Karpas-422 (cell line): Measurements from ENCODE around the gene TRIM61. TPM values are rescaled to one million over a fixed set of nuclear protein-coding genes. Genes with fewer than 3 reads are reported as not detected.
A peak's percentile ranks its signal among the peaks of the same experiment; 100 is the strongest.
"Not testable (repeated sequence)": the region's sequence is repeated elsewhere in the genome, so short reads cannot be mapped to it uniquely, and the experiment has no call there.

Experiments used
- DNase-seq: peaks from one replicate; pipeline ENCODE4 v3.0.0-alpha.2; 2015
- H2AFZ ChIP-seq: fragments of 200-600 bp; sonication (generic); 2 replicates; pipeline ENCODE4 v1.6.1; 2014; ENCODE audit warnings: antibody characterized with exemption, low read length, mixed read lengths
- H3K27ac ChIP-seq: fragments of 200-600 bp; sonication (generic); 2 replicates; pipeline ENCODE4 v1.5.1; 2014; ENCODE audit warnings: mild to moderate bottlenecking, low read length, moderate library complexity
- H3K27me3 ChIP-seq: fragments of 200-600 bp; sonication (generic); 2 replicates; pipeline ENCODE4 v1.6.1; 2014; ENCODE audit warnings: low read length, mixed read lengths
- H3K36me3 ChIP-seq: fragments of 200-600 bp; sonication (generic); 2 replicates; pipeline ENCODE4 v1.6.1; 2014; ENCODE audit warnings: low read length, mixed read lengths; ENCODE audit not compliant: insufficient read depth
- H3K4me1 ChIP-seq: fragments of 200-600 bp; sonication (generic); 2 replicates; pipeline ENCODE4 v1.6.1; 2014; ENCODE audit warnings: mild to moderate bottlenecking, low read length, mixed read lengths
- H3K4me2 ChIP-seq: fragments of 200-600 bp; sonication (generic); 2 replicates; pipeline ENCODE4 v1.6.1; 2014; ENCODE audit warnings: low read length, low read depth, mild to moderate bottlenecking; ENCODE audit not compliant: poor library complexity, severe bottlenecking
- H3K4me3 ChIP-seq: fragments of 200-600 bp; sonication (generic); 2 replicates; pipeline ENCODE4 v1.5.1; 2014; ENCODE audit warnings: mild to moderate bottlenecking, antibody characterized with exemption, low read length, mixed read lengths
- H3K79me2 ChIP-seq: fragments of 200-600 bp; sonication (generic); 2 replicates; pipeline ENCODE4 v1.6.1; 2014; ENCODE audit warnings: mild to moderate bottlenecking, low read length, mixed read lengths
- H3K9ac ChIP-seq: fragments of 200-600 bp; sonication (generic); 2 replicates; pipeline ENCODE4 v1.6.0; 2014; ENCODE audit warnings: low read length
- H3K9me2 ChIP-seq: fragments of 200-600 bp; sonication (generic), shearing (Covaris generic); replicated peaks from 2 replicates; pipeline ENCODE4 v1.6.0; 2014; ENCODE audit warnings: mild to moderate bottlenecking, low read length, moderate library complexity; ENCODE audit not compliant: insufficient read depth
- H3K9me3 ChIP-seq: fragments of 300-700, 200-600 bp; sonication (generic); 2 replicates; pipeline ENCODE4 v1.6.1; 2014; ENCODE audit warnings: low read length, mixed read lengths
- H4K20me1 ChIP-seq: fragments of 200-600 bp; sonication (generic); 2 replicates; pipeline ENCODE4 v1.6.1; 2014; ENCODE audit warnings: mild to moderate bottlenecking, antibody characterized with exemption, low read length, low read depth; ENCODE audit not compliant: insufficient read depth
- total RNA-seq: library from RNA; depleted of rRNA; stranded (reverse); fragments of >200 nt; shearing (Covaris generic); gene quantifications from 2 replicates; pipeline ENCODE4 v1.2.3, GENCODE V29; 2014; ENCODE audit warnings: low replicate concordance

TRIM61 gene
- total RNA-seq, 1 experiment from 2014 or later, result 6.9 TPM

DNA sequence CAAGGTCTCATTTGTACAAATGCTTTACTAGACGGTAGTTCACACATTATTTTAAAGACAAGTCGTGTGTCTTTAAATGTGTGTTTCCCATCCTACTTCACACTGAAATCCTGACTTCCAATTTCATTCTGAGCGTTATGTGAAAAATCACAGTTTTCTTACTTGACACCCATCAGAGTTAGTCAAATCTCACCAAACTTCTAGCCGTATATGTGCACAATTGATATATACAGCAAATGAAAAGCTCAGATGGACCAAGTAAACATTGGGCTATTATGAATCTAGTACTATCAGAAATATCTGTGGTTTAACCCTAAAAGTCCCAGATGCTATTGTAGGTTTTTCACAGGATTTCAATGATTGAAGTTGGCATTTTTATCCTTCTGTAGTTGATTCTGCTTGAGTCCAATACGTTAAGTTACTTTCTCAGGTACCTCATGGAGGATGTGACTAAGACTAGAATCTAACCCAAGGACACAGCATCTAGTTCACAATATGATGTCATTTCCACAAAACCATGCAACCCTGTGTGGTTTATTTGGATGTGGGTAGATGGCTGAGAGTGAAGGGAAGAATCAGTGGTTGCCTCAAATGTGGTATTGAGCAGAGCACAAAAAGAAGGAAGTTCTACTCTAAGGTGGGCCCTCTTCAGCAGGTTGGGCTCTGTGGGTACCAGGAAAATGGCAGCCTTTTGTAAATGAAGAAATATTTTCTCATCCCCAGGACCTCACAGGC is 32.2 kb upstream of the TRIM61 start:
- Histone ChIP-seq H4K20me1 (no peaks in the 10 kb centered on the region), H3K4me3 (no peak overlapping the region), H2AFZ (0 out of 2 replicates have a peak overlapping the region, but pooled peaks have one; percentile 25), H3K79me2 (no peaks in the 10 kb centered on the region), H3K27ac (no peak overlapping the region), H3K27me3 (no peaks in the 10 kb centered on the region; the same call in 1 of the 2 replicates), H3K9me2 (no peaks in the 10 kb centered on the region), H3K4me2 (no peak overlapping the region), H3K36me3 (no peaks in the 10 kb centered on the region), H3K9me3 (no peaks in the 10 kb centered on the region), H3K4me1 (no peaks in the 10 kb centered on the region), H3K9ac (no peak overlapping the region)
- no peak for DNase-seq

DNA sequence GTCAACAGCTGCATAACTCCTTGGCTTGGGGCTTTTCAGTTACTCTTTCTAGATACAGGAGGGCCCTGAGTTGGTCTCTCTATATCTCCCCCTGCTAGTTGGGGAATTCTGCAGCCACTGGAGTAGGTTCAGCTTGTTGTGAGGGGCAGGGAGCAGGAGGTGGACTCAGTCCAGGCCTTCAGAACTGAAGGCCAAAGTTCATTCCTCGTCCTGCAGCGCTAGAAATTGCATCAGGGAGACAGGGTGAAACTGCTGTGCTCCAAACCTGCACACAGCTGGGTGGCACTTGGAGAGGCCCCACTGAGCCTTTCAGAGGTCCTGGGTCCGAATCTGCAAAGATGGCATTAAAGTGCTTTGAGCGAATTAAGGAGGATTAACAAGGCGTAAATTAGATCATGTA is 29.4 kb upstream of the TRIM61 start:
- Histone ChIP-seq H3K4me1 (no peaks in the 10 kb centered on the region), H3K9me3 (no peaks in the 10 kb centered on the region)

DNA sequence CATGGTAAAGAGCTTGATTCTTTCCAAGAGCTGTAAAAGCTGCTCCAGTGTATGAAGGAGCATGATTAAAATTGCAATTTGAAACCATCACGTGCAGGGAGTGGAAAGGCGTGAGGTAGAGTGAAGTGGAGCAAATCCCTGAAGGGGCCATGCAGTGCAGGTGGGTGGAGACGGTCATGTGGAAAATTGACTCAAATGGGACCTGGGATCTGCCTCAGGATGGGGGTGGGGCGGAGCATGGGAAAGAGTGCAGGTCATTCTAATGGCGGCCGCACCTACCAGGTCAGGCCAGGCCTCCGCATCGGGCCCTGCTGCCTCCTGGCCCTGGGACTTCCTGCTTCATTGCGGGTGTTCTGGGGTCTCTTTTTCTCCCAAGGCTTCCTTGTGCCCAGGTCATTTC is 29.0 kb upstream of the TRIM61 start:
- Histone ChIP-seq H3K27ac (no peak overlapping the region), H2AFZ (no peak overlapping the region), H3K79me2 (no peaks in the 10 kb centered on the region), H3K4me3 (no peak overlapping the region), H3K36me3 (no peaks in the 10 kb centered on the region), H4K20me1 (no peaks in the 10 kb centered on the region), H3K9me3 (no peaks in the 10 kb centered on the region), H3K9me2 (no peaks in the 10 kb centered on the region), H3K4me2 (no peak overlapping the region), H3K27me3 (no peaks in the 10 kb centered on the region; the same call in 1 of the 2 replicates), H3K9ac (no peak overlapping the region), H3K4me1 (no peaks in the 10 kb centered on the region)
- no peak for DNase-seq

More for the DNA sequence above, 29.4 kb upstream of the TRIM61 start:
- Histone ChIP-seq H3K9me2 (no peaks in the 10 kb centered on the region), H3K27ac (no peak overlapping the region), H2AFZ (no peak overlapping the region), H3K9ac (no peak overlapping the region), H3K36me3 (no peaks in the 10 kb centered on the region), H3K79me2 (no peaks in the 10 kb centered on the region), H3K4me3 (no peak overlapping the region), H3K4me2 (no peak overlapping the region), H4K20me1 (no peaks in the 10 kb centered on the region), H3K27me3 (no peaks in the 10 kb centered on the region; the same call in 1 of the 2 replicates)
- DNase-seq, result no peak

DNA sequence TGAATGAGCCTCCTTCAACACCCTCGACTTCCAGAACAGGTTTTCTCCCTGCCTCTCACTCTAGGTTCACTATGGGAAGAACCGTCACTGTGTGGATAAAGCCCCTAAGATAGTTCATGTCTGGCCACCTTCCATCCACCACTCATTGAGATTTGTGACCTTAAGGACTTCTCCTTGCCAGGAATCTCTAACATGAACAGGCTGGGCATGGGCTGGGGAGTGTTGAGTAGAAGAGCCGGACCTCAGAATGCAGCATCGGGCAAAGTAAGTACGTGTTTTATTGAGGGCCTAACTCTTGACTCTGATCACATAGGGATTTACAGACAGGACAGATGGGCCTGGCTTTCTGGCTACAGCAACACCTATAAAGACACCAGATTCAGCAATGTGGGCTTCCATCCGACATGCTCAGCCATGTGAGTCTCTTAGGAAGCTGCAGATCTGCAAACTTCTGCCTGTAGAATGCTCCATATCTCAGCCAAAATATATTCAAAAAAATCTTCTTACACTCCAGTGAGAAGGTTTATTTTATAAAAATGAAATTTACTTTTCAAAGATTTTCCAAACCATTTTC is 28.0 kb upstream of the TRIM61 start:
- Histone ChIP-seq H3K4me2 (no peak overlapping the region), H3K36me3 (no peaks in the 10 kb centered on the region), H3K9me2 (no peaks in the 10 kb centered on the region), H3K9ac (no peak overlapping the region), H2AFZ (no peak overlapping the region), H3K27ac (no peak overlapping the region), H3K27me3 (no peaks in the 10 kb centered on the region; the same call in 1 of the 2 replicates), H3K4me1 (no peaks in the 10 kb centered on the region), H3K4me3 (no peak overlapping the region), H3K79me2 (no peaks in the 10 kb centered on the region), H3K9me3 (no peaks in the 10 kb centered on the region), H4K20me1 (no peaks in the 10 kb centered on the region)
- DNase-seq, result no peak

DNA sequence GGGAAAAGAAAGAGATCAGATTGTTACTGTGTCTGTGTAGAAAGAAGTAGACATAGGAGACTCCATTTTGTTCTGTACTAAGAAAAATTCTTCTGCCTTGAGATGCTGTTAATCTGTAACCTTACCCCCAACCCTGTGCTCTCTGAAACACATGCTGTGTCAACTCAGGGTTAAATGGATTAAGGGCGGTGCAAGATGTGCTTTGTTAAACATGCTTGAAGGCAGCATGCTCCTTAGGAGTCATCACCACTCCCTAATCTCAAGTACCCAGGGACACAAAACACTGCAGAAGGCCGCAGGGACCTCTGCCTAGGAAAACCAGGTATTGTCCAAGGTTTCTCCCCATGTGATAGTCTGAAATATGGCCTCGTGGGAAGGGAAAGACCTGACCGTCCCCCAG is 24.5 kb upstream of the TRIM61 start:
- H3K79me2 ChIP-seq, H2AFZ ChIP-seq, H3K4me1 ChIP-seq, H3K9me2 ChIP-seq, H3K27ac ChIP-seq, H3K9ac ChIP-seq, H3K9me3 ChIP-seq, DNase-seq, H3K27me3 ChIP-seq, H4K20me1 ChIP-seq, H3K4me3 ChIP-seq, H3K36me3 ChIP-seq, H3K4me2 ChIP-seq: not testable (repeated sequence)

DNA sequence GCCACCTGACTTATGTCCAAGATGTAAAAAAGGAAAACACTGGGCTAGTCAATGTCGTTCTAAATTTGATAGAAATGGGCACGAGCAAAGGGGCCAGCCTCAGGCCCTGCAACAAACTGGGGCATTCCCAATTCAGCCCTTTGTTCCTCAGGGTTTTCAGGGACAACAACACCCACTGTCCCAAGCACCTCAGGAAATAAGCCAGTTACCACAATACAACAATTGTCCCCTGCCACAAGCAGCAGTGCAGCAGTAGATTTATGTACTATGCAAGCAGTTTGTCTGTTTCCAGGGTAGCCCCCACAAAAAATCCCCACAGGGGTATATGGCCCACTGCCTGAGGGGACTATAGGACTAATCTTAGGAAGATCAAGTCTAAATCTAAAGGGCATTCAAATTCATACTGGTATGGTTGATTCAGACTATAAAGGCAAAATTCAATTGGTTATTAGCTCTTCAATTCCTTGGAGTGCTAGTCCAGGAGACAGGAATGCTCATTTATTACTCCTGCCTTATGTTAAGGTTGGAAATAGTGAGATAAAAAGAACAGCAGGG is 21.1 kb upstream of the TRIM61 start:
- H3K9ac ChIP-seq, H3K27me3 ChIP-seq, H4K20me1 ChIP-seq, H3K4me1 ChIP-seq, H3K4me3 ChIP-seq, H3K9me2 ChIP-seq, H2AFZ ChIP-seq, DNase-seq, H3K9me3 ChIP-seq, H3K4me2 ChIP-seq, H3K36me3 ChIP-seq, H3K27ac ChIP-seq, H3K79me2 ChIP-seq: not testable (repeated sequence)

DNA sequence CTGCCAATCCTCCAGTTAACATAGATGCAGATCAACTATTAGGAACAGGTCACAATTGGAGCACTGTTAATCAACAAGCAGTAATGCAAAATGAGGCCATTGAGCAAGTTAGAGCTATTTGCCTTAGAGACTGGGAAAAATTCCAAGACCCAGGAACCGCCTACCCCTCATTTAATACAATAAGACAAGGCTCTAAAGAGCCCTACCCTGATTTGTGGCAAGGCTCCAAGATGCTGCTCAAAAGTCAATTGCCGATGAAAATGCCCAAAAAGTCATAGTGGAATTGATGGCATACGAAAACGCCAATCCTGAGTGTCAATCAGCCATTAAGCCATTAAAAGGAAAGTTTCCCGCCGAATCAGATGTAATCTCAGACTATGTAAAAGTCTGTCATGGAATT is 20.5 kb upstream of the TRIM61 start:
- H3K36me3 ChIP-seq, result no peaks in the 10 kb centered on the region
- no peaks in the 10 kb centered on the region for H3K4me1 ChIP-seq
- H3K27me3 ChIP-seq, result no peaks in the 10 kb centered on the region
- no peak overlapping the region for H3K4me2 ChIP-seq
- no peak overlapping the region for H3K4me3 ChIP-seq
- no peaks in the 10 kb centered on the region for H3K9me3 ChIP-seq
- DNase-seq, result no peak
- no peak overlapping the region for H3K9ac ChIP-seq
- H4K20me1 ChIP-seq, result no peaks in the 10 kb centered on the region
- H3K27ac ChIP-seq, result no peak overlapping the region
- H2AFZ ChIP-seq, result no peak overlapping the region
- H3K79me2 ChIP-seq, result no peaks in the 10 kb centered on the region
- H3K9me2 ChIP-seq, result no peaks in the 10 kb centered on the region

DNA sequence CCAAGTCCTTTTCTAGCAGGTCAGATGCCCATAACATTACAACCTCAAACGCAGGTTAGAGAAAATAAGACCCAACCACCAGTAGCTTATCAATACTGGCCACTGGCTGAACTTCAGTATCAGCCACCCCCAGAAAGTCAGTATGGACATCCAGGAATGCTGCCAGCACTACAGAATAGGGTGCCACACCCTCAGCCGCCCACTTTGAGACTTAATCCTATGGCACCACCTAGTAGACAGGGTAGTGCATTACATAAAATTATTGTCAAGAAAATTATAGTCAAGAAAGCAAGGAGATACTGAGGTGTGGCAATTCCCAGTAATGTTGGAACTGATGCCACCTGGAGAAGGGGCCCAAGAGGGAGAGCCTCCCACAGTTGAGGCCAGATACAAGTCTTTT is 19.9 kb upstream of the TRIM61 start:
- Histone ChIP-seq H2AFZ (no peak overlapping the region), H3K27ac (no peak overlapping the region), H3K4me1 (no peaks in the 10 kb centered on the region), H3K36me3 (no peaks in the 10 kb centered on the region), H3K9ac (no peak overlapping the region), H3K9me3 (no peaks in the 10 kb centered on the region), H3K27me3 (no peaks in the 10 kb centered on the region), H3K79me2 (no peaks in the 10 kb centered on the region), H3K9me2 (no peaks in the 10 kb centered on the region), H3K4me3 (no peak overlapping the region), H4K20me1 (no peaks in the 10 kb centered on the region), H3K4me2 (no peak overlapping the region)
- peak; percentile 81 for DNase-seq
